Measurements from ENCODE around the gene UNK. TPM values are rescaled to one million over a fixed set of nuclear protein-coding genes. Genes with fewer than 3 reads are reported as not detected.

The UNK gene
- total and polyA plus RNA-seq, 9 of the 15 experiments (the other 6 are each of a cell fraction or from before 2014, with no cell fraction given): 12.8 to 38.6 (median 24.8) TPM

- TF ChIP-seq CTCFL (IDR thresholded peaks at IDR 0.05; ENCODE audit: borderline replicate concordance, insufficient read depth, low read depth, low read length, poor library complexity, severe bottlenecking) (peak; percentile 92), SPI1 (IDR thresholded peaks at IDR 0.05; ENCODE audit: borderline replicate concordance, low read depth, low read length) (no peak), ZBTB7A (IDR thresholded peaks at IDR 0.05; ENCODE audit: borderline replicate concordance, control insufficient read depth, low read depth, low read length) (peak; percentile 90; the same call in 1 of the 2 replicates), ZFX (CRISPR knock-in tag; IDR thresholded peaks at IDR 0.05) (peak; percentile 84), GATAD2B (IDR thresholded peaks at IDR 0.05; ENCODE audit: borderline replicate concordance) (peak; percentile 94; the same call in 1 of the 2 replicates), MNT (conservative IDR thresholded peaks at IDR 0.05) (peak; percentile 67 to 75), VEZF1 (CRISPR knock-in tag; IDR thresholded peaks at IDR 0.05) (peak; percentile 74), ZNF695 (CRISPR knock-in tag; IDR thresholded peaks at IDR 0.05) (0 out of 2 replicates have a peak, but pooled peaks have one; percentile 4), FOSL1 (tag; conservative IDR thresholded peaks at IDR 0.05) (peak; percentile 38; the same call in 1 of the 2 replicates), MTA3 (IDR thresholded peaks at IDR 0.05; ENCODE audit: borderline replicate concordance) (0 out of 2 replicates have a peak, but pooled peaks have one; percentile 56), E2F6 (IDR thresholded peaks at IDR 0.05; ENCODE audit: borderline replicate concordance in 1 of 2, extremely low read depth in 1 of 2, insufficient read depth in 1 of 2, insufficient read length in 1 of 2, low read depth in 1 of 2, low read length in 1 of 2, poor library complexity in 1 of 2, severe bottlenecking in 1 of 2) (peak; percentile 97 to 100), PHF20 (IDR thresholded peaks at IDR 0.05; ENCODE audit: partially characterized antibody) (peak; percentile 77), SMAD4 (CRISPR knock-in tag; conservative IDR thresholded peaks at IDR 0.05) (peak; percentile 96), MYC (IDR thresholded peaks at IDR 0.05; ENCODE audit: low read depth, low read length) (peak; percentile 89), MYC (CRISPR knock-in tag; IDR thresholded peaks at IDR 0.05; ENCODE audit: borderline replicate concordance, low read depth) (no peak), CREM (IDR thresholded peaks at IDR 0.05; ENCODE audit: low read depth) (peak; percentile 74), NFIC (IDR thresholded peaks at IDR 0.05) (peak; percentile 18; the same call in 1 of the 2 replicates), KAT7 (CRISPR knock-in tag; IDR thresholded peaks at IDR 0.05; ENCODE audit: borderline replicate concordance) (peak; percentile 26; the same call in 1 of the 2 replicates)
Measured at GRCh38 chr17:75753514-75754377, 30.9 kb upstream of the UNK start (continued).
